Tibial nerve (tissue), 4 donors: ENCODE measurements around the gene CEP128. TPM values are rescaled to one million over a fixed set of nuclear protein-coding genes. Genes with fewer than 3 reads are reported as not detected.

Experiments
- DNase-seq, 2 donors: peaks; one replicate each; pipeline ENCODE4 v3.0.0-alpha.2; 2019; ENCODE audit warnings: low spot score in 2 of 2
- H3K27ac ChIP-seq, 4 donors: fragments of 200-600 bp; sonication (generic) in 3 of 4; one replicate each; pipeline ENCODE4 v1.5.1; 2017 to 2019; ENCODE audit warnings: mild to moderate bottlenecking in 1 of 4
- H3K27me3 ChIP-seq, 2 donors: fragments of 200-600 bp; sonication (generic) in 1 of 2; one replicate each; pipeline versions ENCODE4 v1.5.1 to v1.6.0; 2017 to 2019
- H3K36me3 ChIP-seq, 3 donors: fragments of 200-600 bp; sonication (generic); one replicate each; pipeline ENCODE4 v1.5.1; 2018 to 2019
- H3K4me1 ChIP-seq, 4 donors: fragments of 200-600 bp; sonication (generic) in 3 of 4; one replicate each; pipeline ENCODE4 v1.5.1; 2017 to 2019
- H3K4me3 ChIP-seq, 4 donors: fragments of 200-600 bp; sonication (generic) in 3 of 4; one replicate each; pipeline ENCODE4 v1.5.1; 2017 to 2019; ENCODE audit warnings: mild to moderate bottlenecking in 1 of 4, moderate library complexity in 1 of 4
- H3K9me3 ChIP-seq, 4 donors: fragments of 200-600 bp; sonication (generic) in 3 of 4; one replicate each; pipeline ENCODE4 v1.5.1; 2017 to 2019
- EP300 ChIP-seq, 2 donors: sonication (generic); formaldehyde crosslinking; IDR thresholded peaks; one replicate each; pipeline ENCODE4 v1.6.1; 2017; ENCODE audit warnings: antibody characterized with exemption in 2 of 2, mild to moderate bottlenecking in 1 of 2
- POLR2A ChIP-seq, 2 donors: fragments of 450-650 bp; IDR thresholded peaks; one replicate each; pipeline ENCODE4 v1.6.1; 2017; ENCODE audit warnings: antibody characterized with exemption in 2 of 2, mild to moderate bottlenecking in 2 of 2, moderate library complexity in 2 of 2
- WGBS, 2 donors: methylation state at CpG; one replicate each; pipeline ENCODE4 v1.1.5; 2018; 5-methylcytosine and 5-hydroxymethylcytosine counted together
- total RNA-seq, 4 donors: library from RNA; depleted of rRNA; stranded (reverse); fragments of >200 nt; gene quantifications; one replicate each; pipeline ENCODE4 v1.1.0, GENCODE V29; 2016
- TF ChIP-seq, protein P1 (sequence below), 5 experiments: fragments of 200-600 bp in 3 of 5; fragments of 450-650 bp in 2 of 5; sonication (generic) in 3 of 5; IDR thresholded peaks; one replicate each; pipeline ENCODE4 v1.5.1; 2016 to 2019; ENCODE audit warnings: antibody characterized with exemption in 5 of 5, mild to moderate bottlenecking in 3 of 5, moderate library complexity in 2 of 5

The CEP128 gene
- total RNA-seq, 4 donors from 2014 or later, result 7.3 to 13.9 (median 12.5) TPM

DNA sequence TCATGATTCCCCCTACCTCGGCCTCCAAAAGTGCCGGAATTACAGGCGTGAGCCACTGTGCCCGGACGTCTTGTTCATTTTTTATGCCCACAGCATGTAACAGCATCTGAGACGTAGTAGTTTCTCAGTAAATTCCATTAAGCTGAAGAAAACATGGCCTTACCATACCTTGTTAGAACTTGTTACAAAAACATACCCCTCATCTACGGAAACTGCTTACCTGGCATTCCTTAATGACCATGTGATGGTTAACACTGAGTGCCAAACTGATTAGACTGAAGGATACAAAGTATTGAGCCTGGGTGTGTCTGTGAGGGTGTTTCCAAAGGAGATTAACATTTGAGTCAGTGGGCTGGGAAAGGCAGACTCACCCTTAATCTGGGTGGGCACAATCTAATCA, 186.8 kb downstream of the CEP128 start:
- DNase-seq, result no peak
- H3K4me1 ChIP-seq, result no peaks in the 10 kb centered on the region
- H3K27ac ChIP-seq, result no peak overlapping the region
- H3K4me3 ChIP-seq, result no peak overlapping the region
- H3K9me3 ChIP-seq, result no peaks in the 10 kb centered on the region
- 94 to 98% methylated on average over 7 of the region's 7 CpGs for WGBS, 2 donors
- H3K36me3 ChIP-seq, result peaks cover 0 to 9% (median 0%) of the 10 kb centered on the region in 3 donors
- H3K27me3 ChIP-seq, result no peaks in the 10 kb centered on the region
- TF ChIP-seq POLR2A (IDR thresholded peaks at IDR 0.05) (no peak), EP300 (IDR thresholded peaks at IDR 0.05) (no peak)
- TF ChIP-seq, protein P1, sequence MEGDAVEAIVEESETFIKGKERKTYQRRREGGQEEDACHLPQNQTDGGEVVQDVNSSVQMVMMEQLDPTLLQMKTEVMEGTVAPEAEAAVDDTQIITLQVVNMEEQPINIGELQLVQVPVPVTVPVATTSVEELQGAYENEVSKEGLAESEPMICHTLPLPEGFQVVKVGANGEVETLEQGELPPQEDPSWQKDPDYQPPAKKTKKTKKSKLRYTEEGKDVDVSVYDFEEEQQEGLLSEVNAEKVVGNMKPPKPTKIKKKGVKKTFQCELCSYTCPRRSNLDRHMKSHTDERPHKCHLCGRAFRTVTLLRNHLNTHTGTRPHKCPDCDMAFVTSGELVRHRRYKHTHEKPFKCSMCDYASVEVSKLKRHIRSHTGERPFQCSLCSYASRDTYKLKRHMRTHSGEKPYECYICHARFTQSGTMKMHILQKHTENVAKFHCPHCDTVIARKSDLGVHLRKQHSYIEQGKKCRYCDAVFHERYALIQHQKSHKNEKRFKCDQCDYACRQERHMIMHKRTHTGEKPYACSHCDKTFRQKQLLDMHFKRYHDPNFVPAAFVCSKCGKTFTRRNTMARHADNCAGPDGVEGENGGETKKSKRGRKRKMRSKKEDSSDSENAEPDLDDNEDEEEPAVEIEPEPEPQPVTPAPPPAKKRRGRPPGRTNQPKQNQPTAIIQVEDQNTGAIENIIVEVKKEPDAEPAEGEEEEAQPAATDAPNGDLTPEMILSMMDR (IDR thresholded peaks at IDR 0.05), result no peak

DNA sequence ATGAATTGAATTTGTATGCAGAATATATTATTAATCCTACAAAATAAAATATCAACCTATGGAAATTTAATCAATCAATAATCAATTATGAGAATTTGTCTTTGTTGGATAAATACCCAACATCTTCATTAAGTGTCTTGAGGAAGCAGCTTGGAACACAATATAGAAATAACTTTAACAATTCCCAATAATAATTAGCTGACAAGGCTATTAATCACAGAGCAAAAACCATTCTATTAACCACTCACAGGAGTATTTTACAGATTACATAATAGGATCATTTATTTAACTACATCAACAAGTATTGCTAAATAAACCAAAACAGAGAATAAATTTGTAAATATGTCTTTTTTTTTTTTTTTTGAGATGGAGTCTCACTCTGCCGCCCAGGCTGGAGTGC, 190.3 kb downstream of the CEP128 start:
- Histone ChIP-seq H3K36me3 (peaks cover 0 to 17% (median 0%) of the 10 kb centered on the region in 3 donors), H3K4me3 (no peak overlapping the region), H3K27me3 (no peaks in the 10 kb centered on the region), H3K9me3 (no peaks in the 10 kb centered on the region), H3K27ac (no peak overlapping the region), H3K4me1 (no peaks in the 10 kb centered on the region)
- WGBS, 2 donors, result 94 to 96% methylated on average over 1 of the region's 1 CpG
- TF ChIP-seq POLR2A (IDR thresholded peaks at IDR 0.05), result no peak
- TF ChIP-seq EP300 (IDR thresholded peaks at IDR 0.05), result no peak
- TF ChIP-seq, protein P1 (IDR thresholded peaks at IDR 0.05), result no peak
- no peak for DNase-seq

DNA sequence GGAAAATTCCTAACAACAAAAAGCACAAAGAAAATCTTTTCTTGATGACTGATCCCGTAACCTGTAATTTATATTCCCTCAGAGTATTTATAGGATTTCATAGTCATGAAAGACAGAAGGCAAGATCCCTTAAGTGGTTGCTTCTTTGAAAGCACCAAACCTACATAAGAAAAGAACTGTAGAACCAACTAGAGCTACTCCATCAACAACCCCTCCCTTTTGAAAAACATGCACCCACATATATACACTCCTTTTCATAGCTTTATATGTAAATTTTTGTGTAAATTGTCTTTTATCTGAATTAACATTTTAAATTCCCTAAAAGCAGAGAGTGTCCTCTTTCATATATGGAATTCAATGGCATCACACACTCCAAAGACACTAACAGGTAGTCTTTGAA, 215.3 kb downstream of the CEP128 start:
- Histone ChIP-seq H3K4me3 (no peak overlapping the region), H3K27ac (no peak overlapping the region), H3K27me3 (no peaks in the 10 kb centered on the region), H3K4me1 (no peaks in the 10 kb centered on the region), H3K36me3 (no peaks in the 10 kb centered on the region), H3K9me3 (no peaks in the 10 kb centered on the region)
- 97 to 100% methylated on average over 1 of the region's 1 CpG for WGBS, 2 donors
- TF ChIP-seq POLR2A (IDR thresholded peaks at IDR 0.05) (no peak), EP300 (IDR thresholded peaks at IDR 0.05) (no peak)
- TF ChIP-seq, protein P1 (IDR thresholded peaks at IDR 0.05), result no peak
- no peak for DNase-seq

DNA sequence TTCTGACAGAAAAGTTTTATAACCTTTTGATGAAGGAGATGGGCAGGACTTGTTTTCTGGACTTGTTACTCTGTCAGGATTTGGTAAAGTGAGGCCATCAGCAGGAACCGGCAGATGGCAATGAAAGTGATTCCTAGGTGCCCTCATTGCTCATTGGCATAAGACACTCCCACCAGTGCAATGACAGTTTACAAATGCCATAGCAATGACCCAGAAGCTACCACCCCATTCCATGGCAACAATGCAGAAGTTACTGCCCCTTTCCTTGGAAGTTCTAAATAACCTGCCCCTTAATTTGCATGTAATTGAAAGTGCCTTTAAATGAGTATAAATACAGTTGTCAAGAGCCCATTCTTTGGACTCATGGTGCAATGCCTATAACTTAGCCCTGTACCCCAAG, 222.6 kb downstream of the CEP128 start:
- Histone ChIP-seq H3K36me3 (no peaks in the 10 kb centered on the region), H3K27ac (no peak overlapping the region), H3K4me3 (no peak overlapping the region), H3K9me3 (no peaks in the 10 kb centered on the region), H3K4me1 (no peaks in the 10 kb centered on the region), H3K27me3 (no peaks in the 10 kb centered on the region)
- TF ChIP-seq POLR2A (IDR thresholded peaks at IDR 0.05) (no peak), EP300 (IDR thresholded peaks at IDR 0.05) (no peak)
- no peak for DNase-seq
- WGBS, 2 donors, result 83 to 94% methylated on average over 1 of the region's 1 CpG

DNA sequence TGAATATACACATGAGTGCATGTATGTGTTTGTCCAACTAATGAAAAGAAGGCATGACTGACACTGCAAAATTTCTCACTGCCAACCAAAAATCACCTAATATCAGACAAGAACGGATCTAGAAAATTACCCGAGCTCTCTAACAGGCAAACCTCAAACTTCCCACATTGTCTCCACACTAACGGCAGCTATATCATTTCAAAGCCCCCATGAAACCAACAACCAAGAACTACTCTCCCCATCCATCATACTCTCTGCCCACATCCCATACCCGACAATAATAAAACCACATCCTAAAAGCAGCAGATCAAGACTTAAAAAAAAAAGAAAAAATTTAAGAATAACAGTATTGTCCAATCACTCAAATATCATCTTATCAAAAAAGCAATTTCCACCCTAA, 227.1 kb downstream of the CEP128 start:
- no peaks in the 10 kb centered on the region for H3K9me3 ChIP-seq
- WGBS, 2 donors, result 90 to 95% methylated on average over 4 of the region's 4 CpGs
- no peak overlapping the region for H3K4me3 ChIP-seq
- H3K36me3 ChIP-seq, result no peaks in the 10 kb centered on the region
- DNase-seq, result no peak
- no peaks in the 10 kb centered on the region for H3K27me3 ChIP-seq
- TF ChIP-seq EP300 (IDR thresholded peaks at IDR 0.05) (no peak), POLR2A (IDR thresholded peaks at IDR 0.05) (no peak)
- TF ChIP-seq, protein P1 (IDR thresholded peaks at IDR 0.05), result no peak
- H3K27ac ChIP-seq, result no peak overlapping the region
- H3K4me1 ChIP-seq, result no peaks in the 10 kb centered on the region
